Ovary (tissue), 9 donors: Measurements from ENCODE around the gene PPP1R3F. TPM values are rescaled to one million over a fixed set of nuclear protein-coding genes. Genes with fewer than 3 reads are reported as not detected.

Experiments
- DNase-seq, 5 donors: peaks; one replicate each; pipeline ENCODE4 v3.0.0-alpha.2; 2019 to 2020
- H3K27ac ChIP-seq, 2 donors: fragments of 200-600 bp; one replicate each; pipeline versions ENCODE4 v1.5.1 to v1.8.0; 2019 to 2022
- H3K27me3 ChIP-seq: fragments of 200-600 bp; one replicate; pipeline ENCODE4 v1.8.0; 2022
- H3K36me3 ChIP-seq: fragments of 200-600 bp; sonication (generic); one replicate; pipeline ENCODE4 v1.5.1; 2019
- H3K4me1 ChIP-seq: one replicate; pipeline ENCODE4 v1.8.1; 2013; ENCODE audit warnings: mild to moderate bottlenecking, moderate library complexity; ENCODE audit not compliant: insufficient read depth
- H3K4me3 ChIP-seq: fragments of 200-600 bp; sonication (generic); one replicate; pipeline ENCODE4 v1.5.1; 2017
- H3K9me3 ChIP-seq, 2 donors: fragments of 200-600 bp in 1 of 2; sonication (generic) in 1 of 2; one replicate each; pipeline versions ENCODE4 v1.5.1 to v1.8.1; 2013 to 2019; ENCODE audit warnings: mild to moderate bottlenecking in 1 of 2, moderate library complexity in 1 of 2
- EP300 ChIP-seq: sonication (generic); formaldehyde crosslinking; IDR thresholded peaks from one replicate; pipeline ENCODE4 v1.6.1; 2017; ENCODE audit warnings: antibody characterized with exemption
- POLR2A ChIP-seq: fragments of 450-650 bp; IDR thresholded peaks from one replicate; pipeline ENCODE4 v1.6.1; 2017; ENCODE audit warnings: antibody characterized with exemption, mild to moderate bottlenecking, moderate library complexity
- WGBS, 3 donors: extraction: QIAGEN DNeasy Blood & Tissue Kit in 1 of 3; methylation state at CpG; one replicate each; pipeline versions ENCODE4 v1.1.5 to v1.1.7; 2013 to 2017; 5-methylcytosine and 5-hydroxymethylcytosine counted together
- intact Hi-C, 4 donors: fragments of 100-400 bp; cut with DNase I; formaldehyde crosslinking; loops; one replicate each; pipeline versions ENCODE4 v1.11.0 to v1.15.1; 2022 to 2023
- polyA plus RNA-seq, 2 donors: library from polyadenylated mRNA; stranded (reverse); fragments of 200-250 nt in 1 of 2; fragments of 350-450 nt in 1 of 2; fragmentation: Illumina TruSeq in 1 of 2; extraction: RNeasy Lipid Tissue Mini Kit (QIAGEN cat#74804) in 1 of 2; gene quantifications; one replicate each; pipeline ENCODE4 v1.2.3, GENCODE V29; 2013 to 2014
- total RNA-seq, 7 donors: library from RNA; depleted of rRNA in 2 of 7; stranded (reverse); fragments of >200 nt in 2 of 7; fragmentation: NEBNext Ultra II Directional in 3 of 7; extraction: Animal tissue kit (Norgen Biotek cat#: 25700) in 3 of 7; gene quantifications; one replicate each; pipeline versions ENCODE4 v1.1.0 to v1.2.4, GENCODE V29; 2016 to 2023
- TF ChIP-seq, protein P1 (sequence below), 3 donors: fragments of 450-650 bp in 2 of 3; fragments of 200-600 bp in 1 of 3; IDR thresholded peaks; one replicate each; pipeline versions ENCODE4 v1.5.1 to v1.8.0; 2016 to 2022; ENCODE audit warnings: antibody characterized with exemption in 3 of 3, mild to moderate bottlenecking in 1 of 3
- donor health status: DM: no; HTN: no; CAD: no; lungs with moderate emphysema.
- donor health status: DM: no; HTN: no; CAD: no.
- donor health status: Bipolar disorder and iron deficiency.
- donor health status: DM: yes; HTN: yes; CAD: no.
- donor health status: DM: no; HTN: no; CAD: no.
- donor health status: DM: yes; HTN: yes; CAD: no.

The PPP1R3F gene
- total and polyA plus RNA-seq, 9 donors, result 1.7 to 16.1 (median 12.3) TPM

GRCh38 chrX:49226946-49227345 is 42.6 kb upstream of the PPP1R3F start:
- Histone ChIP-seq H3K27me3 (no peaks in the 10 kb centered on the region), H3K36me3 (no peaks in the 10 kb centered on the region), H3K9me3 (no peaks in the 10 kb centered on the region), H3K4me1 (no peaks in the 10 kb centered on the region), H3K4me3 (no peak overlapping the region), H3K27ac (no peak overlapping the region)
- 88 to 91% (median 91%) methylated on average over 9 of the region's 9 CpGs for WGBS, 3 donors
- intact Hi-C loops, result no loop called here
- TF ChIP-seq EP300, result no peak
- TF ChIP-seq, protein P1, sequence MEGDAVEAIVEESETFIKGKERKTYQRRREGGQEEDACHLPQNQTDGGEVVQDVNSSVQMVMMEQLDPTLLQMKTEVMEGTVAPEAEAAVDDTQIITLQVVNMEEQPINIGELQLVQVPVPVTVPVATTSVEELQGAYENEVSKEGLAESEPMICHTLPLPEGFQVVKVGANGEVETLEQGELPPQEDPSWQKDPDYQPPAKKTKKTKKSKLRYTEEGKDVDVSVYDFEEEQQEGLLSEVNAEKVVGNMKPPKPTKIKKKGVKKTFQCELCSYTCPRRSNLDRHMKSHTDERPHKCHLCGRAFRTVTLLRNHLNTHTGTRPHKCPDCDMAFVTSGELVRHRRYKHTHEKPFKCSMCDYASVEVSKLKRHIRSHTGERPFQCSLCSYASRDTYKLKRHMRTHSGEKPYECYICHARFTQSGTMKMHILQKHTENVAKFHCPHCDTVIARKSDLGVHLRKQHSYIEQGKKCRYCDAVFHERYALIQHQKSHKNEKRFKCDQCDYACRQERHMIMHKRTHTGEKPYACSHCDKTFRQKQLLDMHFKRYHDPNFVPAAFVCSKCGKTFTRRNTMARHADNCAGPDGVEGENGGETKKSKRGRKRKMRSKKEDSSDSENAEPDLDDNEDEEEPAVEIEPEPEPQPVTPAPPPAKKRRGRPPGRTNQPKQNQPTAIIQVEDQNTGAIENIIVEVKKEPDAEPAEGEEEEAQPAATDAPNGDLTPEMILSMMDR (IDR thresholded peaks at IDR 0.05), result no peak
- TF ChIP-seq POLR2A, result no peak
- DNase-seq, result no peak

GRCh38 chrX:49227726-49228125 is 41.9 kb upstream of the PPP1R3F start:
- Histone ChIP-seq H3K4me3 (no peak overlapping the region), H3K27ac (no peak overlapping the region), H3K4me1 (no peaks in the 10 kb centered on the region), H3K9me3 (no peaks in the 10 kb centered on the region), H3K36me3 (no peaks in the 10 kb centered on the region), H3K27me3 (no peaks in the 10 kb centered on the region)
- 61 to 68% (median 66%) methylated on average over 2 of the region's 2 CpGs for WGBS, 3 donors
- no peak for TF ChIP-seq EP300
- TF ChIP-seq, protein P1 (IDR thresholded peaks at IDR 0.05), result no peak
- DNase-seq, result no peak
- intact Hi-C loops, result no loop called here

GRCh38 chrX:49228185-49228584 is 41.4 kb upstream of the PPP1R3F start:
- H3K27me3 ChIP-seq, result no peaks in the 10 kb centered on the region
- no peaks in the 10 kb centered on the region for H3K9me3 ChIP-seq
- H3K36me3 ChIP-seq, result no peaks in the 10 kb centered on the region
- H3K4me1 ChIP-seq, result no peaks in the 10 kb centered on the region
- DNase-seq, result no peak
- no peak overlapping the region for H3K4me3 ChIP-seq
- no peak for TF ChIP-seq EP300
- no peak for TF ChIP-seq POLR2A
- TF ChIP-seq, protein P1 (IDR thresholded peaks at IDR 0.05), result no peak
- H3K27ac ChIP-seq, result no peak overlapping the region
- 82 to 83% (median 82%) methylated on average over 16 to 17 of the region's 17 CpGs for WGBS, 3 donors
- intact Hi-C loops, result no loop called here

DNA sequence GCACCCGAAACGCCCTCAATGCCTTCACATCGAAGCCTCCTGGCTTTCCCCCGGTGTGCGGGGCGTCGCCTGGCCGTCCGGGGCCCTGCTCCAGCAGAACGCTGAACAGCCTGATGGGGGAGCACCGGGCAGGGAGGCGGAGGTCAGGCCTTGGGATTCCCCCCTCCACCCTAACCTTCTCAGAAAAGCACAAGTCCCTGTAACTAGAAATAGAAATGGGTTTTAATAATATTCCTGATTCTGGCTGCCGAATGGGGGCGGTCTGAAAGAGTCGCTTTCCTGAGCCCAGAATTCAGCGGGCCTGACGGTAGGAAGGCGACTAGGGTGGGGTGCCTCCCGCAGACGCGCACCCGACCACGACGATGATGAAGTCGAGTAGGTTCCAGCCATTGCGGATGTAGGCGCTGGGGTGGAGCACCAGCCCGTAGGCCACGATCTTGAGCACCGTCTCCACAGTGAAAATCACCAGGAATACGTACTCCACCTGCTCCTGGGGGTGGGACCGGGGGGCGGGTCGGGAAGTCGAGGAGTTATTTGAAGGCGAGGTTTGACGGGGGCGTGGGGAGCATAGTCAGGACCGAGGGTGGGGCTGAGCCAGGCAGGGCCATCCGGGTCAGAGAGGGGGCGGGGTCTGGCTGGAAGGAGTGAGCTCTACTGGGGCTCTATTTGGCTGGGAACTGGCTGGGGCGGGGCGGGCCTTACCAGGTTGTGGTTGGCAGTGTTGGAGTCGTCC is 38.9 kb upstream of the PPP1R3F start:
- no peak overlapping the region for H3K27ac ChIP-seq
- peak overlapping the region; percentile 14 for H3K4me3 ChIP-seq
- H3K36me3 ChIP-seq, result no peaks in the 10 kb centered on the region
- TF ChIP-seq POLR2A, result no peak
- TF ChIP-seq, protein P1 (IDR thresholded peaks at IDR 0.05), result no peak
- no peak for TF ChIP-seq EP300
- intact Hi-C loops, result no loop called here
- peak in 1 of 5 donors; percentile 23 for DNase-seq
- WGBS, 3 donors, result 40 to 52% (median 41%) methylated on average over 44 of the region's 44 CpGs
- H3K4me1 ChIP-seq, result no peaks in the 10 kb centered on the region
- no peaks in the 10 kb centered on the region for H3K9me3 ChIP-seq
- H3K27me3 ChIP-seq, result no peaks in the 10 kb centered on the region
